SJCRH30 (cell line): ENCODE data around the gene GLIS1. TPM values are rescaled to one million over a fixed set of nuclear protein-coding genes. Genes with fewer than 3 reads are reported as not detected.

ENCODE experiments used
- DNase-seq, 2 experiments: peaks; one replicate each; pipeline ENCODE4 v3.0.0-alpha.2; 2015 to 2020
- H3K27ac ChIP-seq: fragments of 250-450 bp; sonication (Bioruptor Pico); 2 replicates; pipeline ENCODE4 v1.5.1; 2020; ENCODE audit warnings: mild to moderate bottlenecking, moderate library complexity
- H3K27me3 ChIP-seq: fragments of 250-450 bp; sonication (Bioruptor Pico); 2 replicates; pipeline ENCODE4 v1.5.1; 2020; ENCODE audit warnings: mild to moderate bottlenecking, moderate library complexity
- H3K36me3 ChIP-seq: fragments of 250-450 bp; sonication (Bioruptor Pico); 2 replicates; pipeline ENCODE4 v1.5.1; 2020; ENCODE audit warnings: mild to moderate bottlenecking, moderate library complexity
- H3K4me1 ChIP-seq: fragments of 250-450 bp; sonication (Bioruptor Pico); 2 replicates; pipeline ENCODE4 v1.5.1; 2020; ENCODE audit warnings: mild to moderate bottlenecking, moderate library complexity
- H3K4me3 ChIP-seq: fragments of 250-450 bp; sonication (Bioruptor Pico); 2 replicates; pipeline ENCODE4 v1.5.1; 2020; ENCODE audit warnings: mild to moderate bottlenecking, moderate library complexity
- H3K9me3 ChIP-seq: fragments of 250-450 bp; sonication (Bioruptor Pico); replicated peaks from 2 replicates; pipeline ENCODE4 v1.5.1; 2020; ENCODE audit warnings: mild to moderate bottlenecking, moderate library complexity
- total RNA-seq: library from RNA; depleted of rRNA; stranded (reverse); fragments of >200 nt; shearing (Covaris generic); gene quantifications from 2 replicates; pipeline ENCODE4 v1.2.3, GENCODE V29; 2014

GLIS1 gene
- total RNA-seq, 1 experiment from 2014 or later: not detected

- Histone ChIP-seq H3K36me3 (no peaks in the 10 kb centered on the region), H3K27ac (no peak overlapping the region), H3K4me1 (no peaks in the 10 kb centered on the region), H3K9me3 (no peaks in the 10 kb centered on the region; the same call in 1 of the 2 replicates), H3K27me3 (peaks cover 20% of the 10 kb centered on the region), H3K4me3 (no peak overlapping the region)
- DNase-seq: no peak
Measured at GRCh38 chr1:53470584-53470983, 268.4 kb downstream of the GLIS1 start.

- Histone ChIP-seq H3K9me3 (no peaks in the 10 kb centered on the region; the same call in 1 of the 2 replicates), H3K36me3 (no peaks in the 10 kb centered on the region), H3K27me3 (peaks cover 19% of the 10 kb centered on the region; the same call in 1 of the 2 replicates), H3K4me3 (no peak overlapping the region), H3K27ac (no peak overlapping the region), H3K4me1 (no peaks in the 10 kb centered on the region)
- DNase-seq: no peak
Measured at GRCh38 chr1:53470155-53470554, 268.8 kb downstream of the GLIS1 start.

- H3K4me1 ChIP-seq: no peaks in the 10 kb centered on the region
- H3K27ac ChIP-seq: no peak overlapping the region
- no peaks in the 10 kb centered on the region; the same call in 1 of the 2 replicates for H3K9me3 ChIP-seq
- DNase-seq: no peak
- H3K4me3 ChIP-seq: no peak overlapping the region
- H3K27me3 ChIP-seq: peaks cover 19% of the 10 kb centered on the region; the same call in 1 of the 2 replicates
- no peaks in the 10 kb centered on the region for H3K36me3 ChIP-seq
Measured at GRCh38 chr1:53469373-53469772, 269.6 kb downstream of the GLIS1 start.

DNA sequence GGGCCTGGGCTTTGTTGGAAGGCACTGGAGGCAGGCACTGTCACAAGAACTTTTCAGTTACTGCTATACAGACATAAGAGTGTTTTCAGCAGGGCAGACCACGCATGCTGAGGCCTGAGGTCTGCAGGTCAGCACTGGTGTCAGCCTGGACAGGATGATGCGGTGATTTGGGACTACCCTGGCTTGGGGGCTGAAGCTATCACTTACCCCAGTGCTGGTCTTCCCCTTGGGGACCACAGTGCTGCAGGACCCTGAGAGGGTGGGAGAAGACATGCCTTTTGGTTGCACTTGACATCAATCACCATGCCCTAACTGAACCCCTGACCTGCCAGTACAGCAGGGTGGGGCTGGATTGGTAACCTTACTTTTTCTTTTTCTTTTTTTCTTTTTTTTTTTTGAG lies 270.6 kb downstream of the GLIS1 start:
- Histone ChIP-seq H3K27ac (no peak overlapping the region), H3K4me3 (no peak overlapping the region), H3K36me3 (no peaks in the 10 kb centered on the region), H3K27me3 (peaks cover 13% of the 10 kb centered on the region; the same call in 1 of the 2 replicates), H3K9me3 (no peaks in the 10 kb centered on the region; the same call in 1 of the 2 replicates), H3K4me1 (no peaks in the 10 kb centered on the region)
- no peak for DNase-seq

GRCh38 chr1:53467391-53467790 lies 271.6 kb downstream of the GLIS1 start:
- no peak overlapping the region for H3K4me3 ChIP-seq
- H3K9me3 ChIP-seq: no peaks in the 10 kb centered on the region
- no peak for DNase-seq
- no peaks in the 10 kb centered on the region for H3K36me3 ChIP-seq
- H3K27ac ChIP-seq: no peak overlapping the region
- no peaks in the 10 kb centered on the region for H3K4me1 ChIP-seq
- H3K27me3 ChIP-seq: peaks cover 4% of the 10 kb centered on the region; the same call in 1 of the 2 replicates

DNA sequence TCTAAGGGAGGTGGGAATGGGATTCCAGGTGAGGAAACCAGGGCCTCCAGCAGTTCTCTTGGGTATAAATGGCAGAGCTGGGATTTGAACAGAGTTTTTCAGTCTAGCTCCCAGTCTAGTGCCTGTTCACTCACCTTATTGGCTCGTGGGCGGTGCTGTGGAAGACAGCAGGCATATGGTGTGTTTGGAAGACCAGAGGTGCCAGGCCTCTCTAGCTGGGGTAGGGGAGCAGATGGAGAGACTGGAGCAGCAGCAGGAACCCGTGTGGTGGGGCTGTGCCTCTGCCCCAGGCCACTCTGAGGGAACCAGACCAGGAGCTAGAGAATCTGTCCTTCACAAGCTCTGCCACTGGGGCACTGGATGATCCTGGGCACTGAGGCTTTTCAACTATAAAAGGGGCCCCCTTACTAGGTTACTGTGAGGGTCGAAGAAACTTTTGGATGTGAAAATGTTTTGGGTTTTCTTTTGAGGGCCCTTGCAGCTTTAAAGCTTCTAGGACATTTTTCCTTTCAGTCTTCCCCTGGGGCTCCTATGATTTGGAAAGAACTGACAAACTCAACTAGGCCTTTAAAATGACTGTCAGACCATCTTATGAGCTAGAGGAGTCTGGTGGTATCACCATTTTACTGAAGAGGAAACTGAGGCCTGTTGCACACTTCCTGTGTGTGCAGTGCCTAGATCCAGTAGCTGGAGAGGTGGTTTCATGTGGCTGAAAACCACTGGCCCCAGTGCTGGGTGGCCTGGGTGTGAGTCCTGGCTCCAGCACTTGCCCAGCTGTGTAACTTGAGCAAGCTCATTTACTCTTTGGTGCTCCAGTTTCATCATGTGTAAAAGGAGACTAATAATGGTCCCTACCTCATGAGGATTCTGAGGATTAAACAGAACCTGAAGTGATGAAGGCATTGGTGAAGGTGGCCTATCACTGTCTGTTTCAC lies 273.7 kb downstream of the GLIS1 start:
- no peak for DNase-seq

GRCh38 chr1:53463961-53464899 lies 274.7 kb downstream of the GLIS1 start:
- Histone ChIP-seq H3K36me3 (no peaks in the 10 kb centered on the region), H3K9me3 (no peaks in the 10 kb centered on the region), H3K27ac (no peak overlapping the region), H3K4me1 (no peaks in the 10 kb centered on the region), H3K4me3 (no peak overlapping the region), H3K27me3 (peaks cover 3% of the 10 kb centered on the region; the same call in 1 of the 2 replicates)
- DNase-seq: no peak

More for the DNA sequence above, 273.7 kb downstream of the GLIS1 start:
- no peak overlapping the region for H3K27ac ChIP-seq
- H3K4me1 ChIP-seq: no peaks in the 10 kb centered on the region
- H3K9me3 ChIP-seq: no peaks in the 10 kb centered on the region
- H3K27me3 ChIP-seq: peaks cover 4% of the 10 kb centered on the region; the same call in 1 of the 2 replicates
- no peak overlapping the region for H3K4me3 ChIP-seq
- no peaks in the 10 kb centered on the region for H3K36me3 ChIP-seq

DNA sequence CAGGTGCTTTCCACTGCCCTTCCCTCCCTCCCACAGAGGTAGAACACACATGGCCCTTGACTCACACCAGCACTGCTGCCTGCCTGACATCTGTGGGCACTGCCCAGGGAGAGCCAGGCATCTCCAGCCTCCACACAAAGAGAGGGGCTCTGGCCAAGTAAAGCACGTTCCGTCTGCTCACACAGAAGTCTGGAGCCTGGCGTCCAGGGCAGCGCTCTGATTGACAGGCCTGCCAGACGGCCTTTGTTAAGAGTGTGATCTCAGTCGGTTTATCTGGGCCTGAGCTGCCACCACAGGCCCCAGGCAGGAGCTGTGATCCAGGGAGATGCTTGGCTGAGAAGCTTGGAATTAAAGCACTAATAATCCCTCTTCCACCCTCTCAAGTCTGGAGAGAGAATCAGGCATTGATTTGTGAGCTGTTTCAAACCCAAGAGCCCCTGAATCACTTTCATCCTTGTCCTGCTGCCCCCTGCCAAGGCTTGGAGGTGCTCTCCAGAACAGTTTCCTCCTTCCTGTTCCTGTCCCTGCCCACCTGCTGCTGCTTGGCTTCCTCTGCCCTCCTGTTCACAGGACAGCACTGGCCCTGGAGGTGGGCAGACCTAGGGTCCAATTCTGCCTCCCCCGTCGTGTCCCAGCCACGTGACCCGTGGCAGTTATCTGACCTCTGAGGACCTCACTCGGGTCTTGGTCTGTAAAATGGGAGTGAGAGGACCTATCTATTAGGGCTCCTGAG lies 276.0 kb downstream of the GLIS1 start:
- H3K36me3 ChIP-seq: no peaks in the 10 kb centered on the region
- no peak overlapping the region for H3K27ac ChIP-seq
- DNase-seq: no peak
- no peaks in the 10 kb centered on the region for H3K4me1 ChIP-seq
- no peaks in the 10 kb centered on the region for H3K27me3 ChIP-seq
- no peaks in the 10 kb centered on the region for H3K9me3 ChIP-seq
- no peak overlapping the region for H3K4me3 ChIP-seq

- Histone ChIP-seq H3K27ac (no peak overlapping the region), H3K9me3 (no peaks in the 10 kb centered on the region), H3K4me3 (no peak overlapping the region), H3K36me3 (no peaks in the 10 kb centered on the region), H3K27me3 (no peaks in the 10 kb centered on the region), H3K4me1 (no peaks in the 10 kb centered on the region)
- DNase-seq: no peak
Measured at GRCh38 chr1:53462193-53462592, 276.8 kb downstream of the GLIS1 start.

DNA sequence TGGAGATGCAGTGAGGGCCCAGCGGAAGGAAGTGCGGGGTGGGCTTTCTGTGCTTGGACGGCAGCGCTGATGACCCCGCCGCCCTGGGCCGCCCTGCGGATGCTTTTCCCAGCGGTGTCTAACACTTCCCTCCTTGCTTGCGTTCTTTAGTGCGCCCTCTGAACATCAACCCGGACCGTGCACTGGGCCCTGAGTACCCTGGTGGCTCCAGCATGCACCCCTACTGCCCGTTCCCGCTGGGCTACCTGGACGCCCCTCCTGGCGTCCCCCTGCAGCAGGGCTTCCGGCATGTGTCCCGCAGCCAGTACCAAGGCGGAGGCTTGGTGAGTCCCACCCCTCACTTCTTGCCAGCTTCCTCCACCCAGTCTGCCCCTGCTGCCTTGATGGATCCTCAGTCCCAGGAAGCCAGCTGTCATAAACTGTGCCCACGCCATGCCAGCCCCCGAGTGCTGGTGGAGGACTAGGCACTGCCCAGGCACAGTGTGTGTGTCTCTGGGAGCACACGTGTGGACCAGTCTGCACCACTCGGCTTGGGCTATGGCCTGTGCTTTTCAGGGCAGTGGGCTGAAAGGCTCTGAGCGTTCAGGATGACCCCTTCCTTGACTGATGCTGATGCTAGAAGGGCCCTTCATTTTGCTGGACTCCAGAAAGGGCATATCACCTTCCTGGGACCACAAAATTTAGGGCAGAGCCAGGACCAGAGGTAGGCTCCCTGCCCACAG lies 277.5 kb downstream of the GLIS1 start:
- H3K36me3 ChIP-seq: no peaks in the 10 kb centered on the region
- DNase-seq: no peak

GRCh38 chr1:53460666-53461322 lies 278.2 kb downstream of the GLIS1 start:
- DNase-seq: no peak
- Histone ChIP-seq H3K9me3 (no peaks in the 10 kb centered on the region), H3K36me3 (no peaks in the 10 kb centered on the region), H3K4me3 (no peak overlapping the region), H3K27ac (no peak overlapping the region), H3K4me1 (no peaks in the 10 kb centered on the region), H3K27me3 (no peaks in the 10 kb centered on the region)

More for the DNA sequence above, 277.5 kb downstream of the GLIS1 start:
- H3K9me3 ChIP-seq: no peaks in the 10 kb centered on the region
- no peak overlapping the region for H3K4me3 ChIP-seq
- H3K27me3 ChIP-seq: no peaks in the 10 kb centered on the region
- no peaks in the 10 kb centered on the region for H3K4me1 ChIP-seq
- no peak overlapping the region for H3K27ac ChIP-seq

- no peak overlapping the region for H3K4me3 ChIP-seq
- no peaks in the 10 kb centered on the region for H3K36me3 ChIP-seq
- H3K27ac ChIP-seq: no peak overlapping the region
- no peaks in the 10 kb centered on the region for H3K9me3 ChIP-seq
- H3K4me1 ChIP-seq: no peaks in the 10 kb centered on the region
- DNase-seq: no peak
- no peaks in the 10 kb centered on the region for H3K27me3 ChIP-seq
Measured at GRCh38 chr1:53460211-53460634, 278.7 kb downstream of the GLIS1 start.
